ENCODE data around the gene SOCS2. TPM values are rescaled to one million over a fixed set of nuclear protein-coding genes. Genes with fewer than 3 reads are reported as not detected.

The SOCS2 gene
- total RNA-seq, 2 donors from 2014 or later, result 14.2 to 23.4 TPM

Other genes starting within 250 kb of the SOCS2 start
- 100 to 1,000 TPM in 1 of 2 donors, 10 to 100 TPM in 1; 84.5 to 102 TPM for gene NUDT4, start 194.8 kb upstream of the SOCS2 start, total RNA-seq
- gene UBE2N, start 130.7 kb upstream of the SOCS2 start, total RNA-seq, result 100 to 1,000 TPM; 106 to 137 TPM
- 10 to 100 TPM; 76.4 to 82.8 TPM for gene MRPL42, start 105.2 kb upstream of the SOCS2 start, total RNA-seq
- 10 to 100 TPM; 18.2 to 23.9 TPM for gene CRADD, start 104.7 kb downstream of the SOCS2 start, total RNA-seq